Measurements from ENCODE around the gene STIM2.

- no peak for TF ChIP-seq CTCF (IDR thresholded peaks at IDR 0.05)
- no peak for TF ChIP-seq EZH2 (IDR thresholded peaks at IDR 0.05)
- no peak for TF ChIP-seq EZH2phosphoT487 (IDR thresholded peaks at IDR 0.05)
These were observed 126.5 kb downstream of the STIM2 start for GRCh38 chr4:26987191-26987590.

All from neural progenitor cell (in vitro differentiated cells).